Activated naive CD4-positive, alpha-beta T cell treated with anti-CD3 and anti-CD28 coated beads for 36 hours (primary cell): ENCODE measurements around the gene LYRM2. TPM values are rescaled to one million over a fixed set of nuclear protein-coding genes. Genes with fewer than 3 reads are reported as not detected.

Experiments used
- CTCF ChIA-PET: fragments of 350-600 bp; sonication (Branson Sonifier 250); formaldehyde crosslinking; loops from one replicate; lab custom pipeline; 2021; ENCODE audit warnings: antibody characterized with exemption; lab: Charles Lee
- DNase-seq: peaks from one replicate; pipeline ENCODE4 v3.0.0-alpha.2; 2020
- H3K27ac Mint-ChIP-seq: one replicate; pipeline ENCODE4 v1.8.0; 2021; ENCODE audit warnings: mild to moderate bottlenecking, mixed read lengths
- H3K27me3 Mint-ChIP-seq: one replicate; pipeline ENCODE4 v1.8.0; 2021; ENCODE audit warnings: low read depth, mixed read lengths
- H3K36me3 Mint-ChIP-seq: one replicate; pipeline ENCODE4 v1.8.0; 2021; ENCODE audit warnings: low read depth, mixed read lengths
- H3K4me1 Mint-ChIP-seq: one replicate; pipeline ENCODE4 v1.8.0; 2021; ENCODE audit warnings: low read depth, mixed read lengths
- H3K4me3 Mint-ChIP-seq: one replicate; pipeline ENCODE4 v1.8.0; 2021; ENCODE audit warnings: mild to moderate bottlenecking, moderate library complexity, mixed read lengths
- H3K9me3 Mint-ChIP-seq: one replicate; pipeline ENCODE4 v1.8.0; 2021; ENCODE audit warnings: mixed read lengths
- intact Hi-C: fragments of 100-400 bp; cut with micrococcal nuclease; formaldehyde crosslinking; loops from one replicate; pipeline ENCODE4 v1.15.1; 2023
- total RNA-seq, 2 experiments: library from RNA; stranded (reverse); gene quantifications; one replicate each; pipeline ENCODE4 v1.2.3, GENCODE V29; 2021

Gene LYRM2
- total RNA-seq, 2 experiments from 2014 or later: 15.8 to 18.3 TPM

DNA sequence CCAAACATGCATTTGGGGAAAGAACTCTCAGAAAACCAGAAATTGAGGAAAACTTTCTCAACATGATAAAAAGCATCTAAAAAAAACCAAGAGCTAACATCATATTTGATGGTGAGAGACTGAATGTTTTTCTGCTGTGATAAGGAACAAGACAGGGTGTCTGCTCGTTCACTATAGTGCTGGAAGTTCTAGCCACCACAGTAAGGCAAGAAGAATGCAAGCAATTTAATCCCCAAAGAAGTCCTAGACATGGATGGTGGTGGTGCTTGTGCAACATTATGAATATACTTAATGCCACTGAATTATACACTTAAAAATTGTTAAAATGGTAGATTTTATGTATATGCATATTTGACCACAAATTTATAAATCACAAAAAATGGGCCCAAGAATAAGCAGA lies 53.4 kb downstream of the LYRM2 start:
- DNase-seq: no peak
- no peaks in the 10 kb centered on the region for H3K36me3 Mint-ChIP-seq
- no peak overlapping the region for H3K4me3 Mint-ChIP-seq
- no peak overlapping the region for H3K27ac Mint-ChIP-seq
- intact Hi-C loops: no loop called here
- H3K4me1 Mint-ChIP-seq: no peaks in the 10 kb centered on the region
- no peaks in the 10 kb centered on the region for H3K9me3 Mint-ChIP-seq
- H3K27me3 Mint-ChIP-seq: no peaks in the 10 kb centered on the region
- CTCF ChIA-PET: no interaction called here

DNA sequence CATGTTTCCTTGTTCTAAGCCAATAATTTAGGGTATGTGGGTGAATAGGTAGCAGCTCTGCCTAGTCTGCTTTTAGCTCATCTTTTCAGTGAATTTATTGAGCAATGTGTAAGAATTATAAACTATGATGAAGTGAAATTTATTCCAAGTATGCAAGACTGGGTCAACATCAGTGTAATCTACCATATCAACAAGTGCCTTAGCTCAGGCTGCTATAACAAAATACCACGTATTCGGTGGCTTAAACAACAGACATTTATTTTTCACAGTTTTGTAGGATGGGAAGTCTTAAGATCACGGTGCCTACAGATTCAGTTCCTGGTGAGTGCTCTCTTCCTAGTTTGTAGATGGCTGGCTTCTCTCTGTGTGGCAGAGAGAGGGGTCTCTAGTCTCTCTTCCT lies 54.0 kb downstream of the LYRM2 start:
- Mint-ChIP-seq H3K27ac (no peak overlapping the region), H3K4me3 (no peak overlapping the region), H3K27me3 (no peaks in the 10 kb centered on the region), H3K36me3 (no peaks in the 10 kb centered on the region), H3K9me3 (no peaks in the 10 kb centered on the region), H3K4me1 (no peaks in the 10 kb centered on the region)
- CTCF ChIA-PET: no interaction called here
- intact Hi-C loops: no loop called here
- no peak for DNase-seq

DNA sequence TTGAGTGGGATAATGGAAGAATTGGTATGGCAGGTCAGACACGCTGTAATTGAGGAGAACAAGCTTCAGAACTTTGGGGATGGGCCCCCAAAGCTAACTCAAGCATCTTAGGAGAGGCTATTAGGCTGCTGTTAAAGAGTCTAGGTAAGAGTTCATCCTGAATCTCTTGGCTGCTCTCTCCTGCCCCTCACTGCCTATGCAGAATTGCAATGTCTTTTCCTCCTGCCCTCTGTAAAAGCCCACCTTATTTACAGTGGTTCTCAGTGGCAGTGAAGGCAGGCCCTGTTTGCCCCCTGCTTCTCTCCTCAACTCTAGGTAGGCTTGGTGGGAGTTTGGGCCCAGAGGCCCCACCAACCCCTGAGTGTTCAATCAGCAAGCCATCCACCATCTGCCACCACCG lies 55.0 kb downstream of the LYRM2 start:
- no peaks in the 10 kb centered on the region for H3K4me1 Mint-ChIP-seq
- H3K4me3 Mint-ChIP-seq: no peak overlapping the region
- H3K27ac Mint-ChIP-seq: no peak overlapping the region
- no peaks in the 10 kb centered on the region for H3K9me3 Mint-ChIP-seq
- no peaks in the 10 kb centered on the region for H3K27me3 Mint-ChIP-seq
- no peak for DNase-seq
- CTCF ChIA-PET: no interaction called here
- H3K36me3 Mint-ChIP-seq: no peaks in the 10 kb centered on the region
- intact Hi-C loops: no loop called here

DNA sequence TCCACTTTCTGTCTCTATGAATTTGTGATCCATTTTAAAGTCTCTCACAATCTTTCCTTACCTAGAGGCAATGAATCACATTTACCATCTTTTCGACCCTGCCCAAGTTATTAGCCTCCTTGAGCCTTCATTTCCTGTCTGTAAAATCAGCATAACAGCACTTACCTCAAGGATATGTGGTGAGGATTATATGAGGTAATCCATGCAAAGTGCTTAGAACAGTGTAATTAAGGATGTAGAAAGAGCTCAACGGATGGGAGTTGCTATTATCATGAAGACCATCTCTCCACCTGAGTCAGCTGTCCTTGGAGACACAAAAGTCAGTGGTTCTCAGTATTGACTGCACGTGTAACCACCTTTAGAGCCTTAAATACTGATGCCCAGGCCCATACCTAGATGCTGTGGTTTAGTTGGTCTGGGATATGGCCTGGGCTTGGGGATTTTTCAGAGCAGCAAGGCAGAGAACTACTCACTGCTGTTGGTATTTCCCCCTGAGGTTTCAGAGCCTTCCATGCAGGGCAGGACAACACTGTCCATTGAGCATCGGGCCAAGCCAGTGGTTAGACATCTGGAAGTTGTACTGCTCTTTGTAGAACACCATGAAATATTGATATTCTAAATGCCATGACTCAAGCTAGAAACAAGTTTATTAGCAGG lies 55.8 kb downstream of the LYRM2 start:
- Mint-ChIP-seq H3K27me3 (no peaks in the 10 kb centered on the region), H3K4me3 (no peak overlapping the region), H3K4me1 (no peaks in the 10 kb centered on the region), H3K27ac (no peak overlapping the region), H3K36me3 (no peaks in the 10 kb centered on the region), H3K9me3 (no peaks in the 10 kb centered on the region)
- intact Hi-C loops: no loop called here
- CTCF ChIA-PET: interaction anchor here (0.5 to 1.5 kb wide), 2 partner anchors 142 to 211 kb away, joined by 4 to 6 read pairs; no protein-coding TSS in a partner anchor
- DNase-seq: no peak

DNA sequence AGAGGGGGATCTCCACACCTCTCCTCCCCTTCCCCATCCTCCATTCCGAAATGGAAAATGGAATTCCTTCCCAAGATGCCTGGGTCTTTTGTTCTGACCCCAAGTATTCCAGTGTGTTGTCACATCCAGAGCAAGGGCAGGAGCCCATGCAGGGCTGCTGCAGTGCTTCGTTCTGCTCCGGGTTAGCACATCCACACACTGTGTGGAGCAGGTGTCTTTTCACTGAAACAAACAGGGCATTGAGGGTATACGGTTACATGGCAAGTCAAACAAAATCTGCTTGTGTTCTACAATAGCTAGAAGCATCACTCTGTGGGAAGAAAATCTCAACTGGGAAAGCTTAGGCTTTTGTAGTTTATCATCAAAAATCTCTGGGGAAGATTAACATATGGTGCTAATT lies 56.9 kb downstream of the LYRM2 start:
- no peaks in the 10 kb centered on the region for H3K27me3 Mint-ChIP-seq
- no peaks in the 10 kb centered on the region for H3K36me3 Mint-ChIP-seq
- intact Hi-C loops: no loop called here
- H3K4me3 Mint-ChIP-seq: no peak overlapping the region
- H3K9me3 Mint-ChIP-seq: no peaks in the 10 kb centered on the region
- no peaks in the 10 kb centered on the region for H3K4me1 Mint-ChIP-seq
- CTCF ChIA-PET: interaction anchor here (1.5 kb wide), 1 partner anchor 209 kb away, joined by 6 read pairs; no protein-coding TSS in a partner anchor
- H3K27ac Mint-ChIP-seq: no peak overlapping the region
- DNase-seq: no peak

DNA sequence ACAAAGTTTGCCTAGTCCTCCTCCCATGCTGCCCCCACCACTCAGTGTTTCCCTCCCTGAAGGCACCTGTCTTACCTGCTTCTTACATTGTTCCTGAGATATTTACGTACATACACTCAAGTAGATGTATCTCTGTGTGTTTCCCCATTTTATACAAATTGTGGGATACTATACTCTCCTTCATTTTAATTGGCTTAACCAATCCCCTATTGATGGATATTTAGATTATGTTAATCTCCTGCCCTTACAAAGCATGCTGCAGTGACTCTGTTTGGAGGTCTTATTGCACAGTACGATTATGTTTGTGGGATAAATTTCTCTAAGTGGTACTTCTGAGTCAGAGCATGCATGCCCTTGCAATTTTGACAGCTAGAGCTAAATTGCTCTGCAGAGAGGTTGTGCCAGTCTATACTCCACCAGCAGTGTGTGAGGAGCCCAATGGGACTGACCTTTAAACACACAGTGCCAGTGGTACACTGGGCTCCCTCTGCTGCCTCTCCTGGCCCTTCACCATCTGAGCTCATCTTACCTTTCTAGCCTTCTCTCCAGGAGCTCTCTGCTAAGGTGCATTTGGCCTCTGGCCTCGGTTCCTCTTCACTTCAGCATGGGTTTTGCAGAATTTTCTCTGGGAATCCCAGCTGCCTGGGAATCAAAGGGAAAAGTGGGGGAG lies 57.4 kb downstream of the LYRM2 start:
- CTCF ChIA-PET: interaction anchor here (1.5 kb wide), 1 partner anchor 209 kb away, joined by 6 read pairs; no protein-coding TSS in a partner anchor
- intact Hi-C loops: no loop called here
- Mint-ChIP-seq H3K9me3 (no peaks in the 10 kb centered on the region), H3K27ac (no peak overlapping the region), H3K36me3 (no peaks in the 10 kb centered on the region), H3K27me3 (no peaks in the 10 kb centered on the region), H3K4me3 (no peak overlapping the region), H3K4me1 (no peaks in the 10 kb centered on the region)
- DNase-seq: no peak

DNA sequence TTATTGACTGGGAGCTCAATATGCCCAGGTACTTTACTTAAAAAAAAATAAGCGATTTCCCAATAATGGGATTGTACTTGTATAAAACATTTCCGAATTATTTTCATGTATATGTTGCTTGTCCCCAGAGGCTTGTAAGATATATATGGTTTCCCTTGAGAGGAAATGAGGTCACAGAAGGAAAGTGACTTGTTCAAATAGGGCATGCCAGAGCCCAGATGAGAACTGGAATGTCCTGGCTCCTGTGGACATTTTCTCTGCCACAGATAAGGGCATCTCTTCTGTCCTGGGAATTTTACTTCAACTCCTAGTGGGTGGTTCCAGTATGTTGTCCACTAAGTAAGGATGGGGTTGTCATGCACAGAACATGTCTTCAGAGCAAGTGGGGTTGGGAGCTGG lies 63.0 kb downstream of the LYRM2 start:
- Mint-ChIP-seq H3K4me3 (no peak overlapping the region), H3K27me3 (no peaks in the 10 kb centered on the region), H3K4me1 (no peaks in the 10 kb centered on the region), H3K27ac (no peak overlapping the region), H3K36me3 (no peaks in the 10 kb centered on the region), H3K9me3 (no peaks in the 10 kb centered on the region)
- intact Hi-C loops: no loop called here
- no peak for DNase-seq
- CTCF ChIA-PET: interaction anchor here (0.6 kb wide), 1 partner anchor 773 kb away, joined by 3 read pairs; no protein-coding TSS in a partner anchor

DNA sequence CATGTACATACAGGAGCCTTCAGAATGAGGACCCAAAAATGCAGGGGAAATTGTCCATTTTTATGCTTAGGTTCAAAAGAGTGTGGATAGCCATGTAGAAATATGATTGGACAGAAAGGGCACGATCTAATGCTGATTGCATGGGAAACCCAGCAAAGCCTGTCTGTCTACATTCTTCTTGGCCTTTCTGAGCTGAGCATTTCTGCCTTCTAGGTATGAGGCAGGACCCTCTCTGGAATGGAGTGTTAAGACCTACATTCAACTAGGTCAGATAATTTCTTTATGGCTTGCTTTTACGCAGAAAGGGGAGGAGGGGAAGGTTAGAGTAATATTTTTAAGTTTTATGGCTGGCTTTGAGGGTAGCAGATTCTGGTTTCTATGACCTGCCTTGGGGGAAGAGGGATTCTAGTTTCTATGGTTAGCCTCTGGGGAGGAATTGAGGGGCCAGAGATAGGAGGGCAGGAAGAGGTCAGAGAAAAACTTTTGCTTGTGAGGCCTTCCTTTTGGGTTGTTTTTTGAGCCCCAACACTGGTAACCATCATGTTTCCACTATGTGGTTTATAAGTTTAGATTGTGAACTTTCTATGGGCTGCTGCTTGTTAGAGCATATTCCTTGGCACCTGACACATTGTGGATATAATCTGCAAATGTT lies 63.5 kb downstream of the LYRM2 start:
- CTCF ChIA-PET: interaction anchor here (0.6 kb wide), 1 partner anchor 774 kb away, joined by 3 read pairs; no protein-coding TSS in a partner anchor
- Mint-ChIP-seq H3K27me3 (no peaks in the 10 kb centered on the region), H3K4me3 (no peak overlapping the region), H3K36me3 (no peaks in the 10 kb centered on the region), H3K27ac (no peak overlapping the region), H3K4me1 (no peaks in the 10 kb centered on the region), H3K9me3 (no peaks in the 10 kb centered on the region)
- DNase-seq: no peak
- intact Hi-C loops: no loop called here

DNA sequence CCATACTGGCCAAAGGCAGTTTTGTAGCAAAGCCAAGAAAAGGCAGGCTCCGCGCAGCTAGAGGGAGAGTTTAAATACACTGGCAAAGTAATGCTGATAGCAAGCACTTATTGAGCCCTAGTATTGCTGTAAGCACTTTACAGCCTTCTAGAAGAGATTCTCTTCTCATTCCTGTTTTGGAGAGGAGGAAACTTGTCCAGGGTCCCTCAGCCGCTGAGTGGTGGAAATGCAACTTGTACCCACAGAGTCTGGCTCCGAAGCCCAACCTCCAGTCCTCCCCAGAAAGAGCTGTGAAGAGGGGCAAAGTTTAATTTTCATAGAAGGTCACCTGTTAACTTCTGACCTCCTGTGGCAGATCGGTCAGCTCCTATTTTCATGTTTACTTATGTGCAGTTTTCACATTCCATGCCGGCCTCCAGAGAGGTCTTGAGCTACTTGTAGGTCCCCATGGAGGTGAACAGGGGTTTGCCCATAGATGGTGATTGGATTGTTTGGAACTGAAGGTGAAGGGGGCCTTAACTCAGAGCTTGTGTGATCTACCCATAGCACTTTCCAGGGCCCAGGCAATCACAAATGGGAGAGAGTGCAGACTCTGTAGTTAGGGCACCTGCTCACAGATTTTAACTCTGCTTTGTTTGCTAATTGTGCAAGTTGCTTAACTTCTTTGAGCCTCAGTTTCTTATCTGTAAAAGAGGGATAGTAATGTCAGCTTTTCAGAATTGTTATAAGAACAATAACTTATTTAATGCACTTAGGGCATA lies 70.7 kb downstream of the LYRM2 start:
- Mint-ChIP-seq H3K4me3 (no peak overlapping the region), H3K27me3 (no peaks in the 10 kb centered on the region), H3K27ac (no peak overlapping the region), H3K4me1 (no peaks in the 10 kb centered on the region), H3K36me3 (no peaks in the 10 kb centered on the region), H3K9me3 (no peaks in the 10 kb centered on the region)
- CTCF ChIA-PET: no interaction called here
- no peak for DNase-seq
- intact Hi-C loops: no loop called here

DNA sequence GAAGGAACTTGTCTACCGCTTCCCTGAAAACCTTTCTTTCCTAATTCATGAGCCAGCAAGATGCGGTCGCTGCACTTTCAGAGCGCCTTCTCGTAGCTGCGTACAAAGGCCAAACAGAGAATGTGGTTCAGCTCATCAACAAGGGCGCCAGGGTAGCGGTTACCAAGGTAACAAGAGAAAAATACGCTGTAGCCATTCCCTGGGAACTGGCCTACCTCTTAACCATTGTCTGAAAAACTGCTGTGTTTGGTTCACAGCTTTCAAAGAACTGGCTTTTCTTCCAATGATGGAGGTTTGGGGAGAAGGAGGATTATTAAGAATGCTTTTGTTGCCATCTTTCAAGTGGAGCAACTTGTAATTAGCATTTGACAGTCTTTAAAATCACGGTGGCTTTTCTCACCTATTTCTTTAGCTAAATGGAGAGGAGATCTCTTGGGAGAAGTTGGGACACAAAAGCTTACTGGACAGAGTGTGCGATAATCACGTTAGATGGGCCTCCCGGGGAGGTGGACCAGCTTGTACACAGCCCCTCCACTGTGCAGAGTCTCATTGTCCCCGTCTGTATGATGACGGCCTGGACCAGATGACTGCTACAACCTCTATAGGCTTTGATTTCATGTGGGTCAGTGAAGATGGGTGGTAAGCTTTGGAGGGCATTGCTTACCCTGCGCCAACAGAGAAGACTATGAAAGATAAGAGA lies 71.5 kb downstream of the LYRM2 start:
- H3K36me3 Mint-ChIP-seq: no peaks in the 10 kb centered on the region
- no peaks in the 10 kb centered on the region for H3K27me3 Mint-ChIP-seq
- DNase-seq: no peak
- intact Hi-C loops: no loop called here
- no peak overlapping the region for H3K4me3 Mint-ChIP-seq
- no peaks in the 10 kb centered on the region for H3K4me1 Mint-ChIP-seq
- no peaks in the 10 kb centered on the region for H3K9me3 Mint-ChIP-seq
- no peak overlapping the region for H3K27ac Mint-ChIP-seq
- CTCF ChIA-PET: no interaction called here

DNA sequence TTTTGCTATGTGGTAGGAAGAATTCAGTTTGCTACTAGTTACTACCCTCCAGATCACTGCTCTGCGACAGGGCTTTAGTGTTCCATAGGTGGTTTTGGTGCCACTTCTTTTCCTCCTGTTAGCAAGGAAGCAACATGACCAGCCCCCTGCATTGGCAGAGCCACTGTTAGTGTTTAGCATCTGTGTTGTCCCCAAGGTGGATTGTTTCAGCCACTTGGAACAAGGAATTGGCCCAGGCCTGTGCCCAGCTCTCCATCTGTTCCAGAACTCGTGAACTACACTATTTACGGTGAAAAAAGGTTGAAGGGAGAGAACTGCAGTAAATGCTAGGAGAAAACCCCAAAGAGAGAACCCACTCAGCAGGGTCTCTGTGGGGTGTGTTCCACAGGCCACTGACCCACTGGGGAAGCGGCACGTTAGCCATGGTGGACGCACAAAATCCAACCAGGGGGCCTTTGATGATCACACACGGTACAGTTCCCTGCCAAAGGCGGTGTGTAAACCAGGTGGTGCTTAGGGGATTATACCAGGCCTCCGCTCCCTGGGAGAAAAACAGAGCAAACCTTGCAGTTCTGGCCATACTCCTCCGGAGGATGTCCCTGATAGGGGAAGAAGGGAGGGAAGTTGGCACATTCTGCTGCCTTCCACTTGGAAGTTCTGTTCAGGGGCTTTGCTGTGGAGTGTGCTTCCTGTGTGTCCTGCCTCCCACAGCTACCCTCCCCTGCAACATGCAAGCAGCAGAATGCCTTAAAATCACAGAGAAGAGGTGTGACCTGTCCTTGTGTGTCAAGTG lies 72.3 kb downstream of the LYRM2 start:
- Mint-ChIP-seq H3K4me3 (no peak overlapping the region), H3K27me3 (no peaks in the 10 kb centered on the region), H3K27ac (no peak overlapping the region), H3K36me3 (no peaks in the 10 kb centered on the region), H3K9me3 (no peaks in the 10 kb centered on the region), H3K4me1 (no peaks in the 10 kb centered on the region)
- DNase-seq: no peak
- CTCF ChIA-PET: no interaction called here
- intact Hi-C loops: no loop called here
